ENCODE results near the gene EEF1AKMT3.

Gene EEF1AKMT3

DNA sequence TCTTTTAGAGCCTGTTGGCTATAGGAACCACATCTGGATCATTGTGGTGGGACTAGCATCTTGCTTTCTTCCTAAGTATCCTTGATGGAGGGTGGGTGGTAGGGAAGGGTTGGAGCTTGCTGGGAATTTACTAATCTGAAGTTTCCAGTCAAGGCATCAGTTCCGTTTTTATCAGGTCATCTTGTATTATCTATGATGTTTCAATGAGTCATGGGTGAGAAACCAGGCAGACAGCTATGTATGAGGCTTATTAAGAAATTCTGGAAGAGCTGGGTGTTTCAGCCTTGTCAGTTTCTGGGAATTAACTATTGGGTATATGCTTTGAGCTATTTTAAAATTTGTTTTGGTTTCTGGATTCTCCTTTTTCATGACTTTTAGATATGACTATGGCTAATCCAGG is 21.5 kb downstream of the EEF1AKMT3 start:
- H3K4me3 ChIP-seq (ENCODE audit: low read depth, low read length), result peak overlapping the region; percentile 59
- peaks cover 20% of the 10 kb centered on the region; the same call in 1 of the 2 replicates for H3K36me3 ChIP-seq (ENCODE audit: insufficient read depth, low read length)
- H3K79me2 ChIP-seq (ENCODE audit: control insufficient read depth, insufficient read depth, low read length, unreplicated experiment), result peaks cover 4% of the 10 kb centered on the region
- H3K27ac ChIP-seq (ENCODE audit: low read depth, low read length), result peak overlapping the region; percentile 98
- H2AFZ ChIP-seq (ENCODE audit: low read length, unreplicated experiment), result peak overlapping the region; percentile 40
- H3K27me3 ChIP-seq (ENCODE audit: insufficient read depth, low read length), result no peaks in the 10 kb centered on the region
- peaks cover 18% of the 10 kb centered on the region for H3K4me1 ChIP-seq (ENCODE audit: control insufficient read depth, insufficient read depth, low read length, unreplicated experiment)

GRCh38 chr12:57795354-57795753 is 22.9 kb downstream of the EEF1AKMT3 start:
- Histone ChIP-seq H3K4me1 (ENCODE audit: control insufficient read depth, insufficient read depth, low read length, unreplicated experiment) (peaks cover 18% of the 10 kb centered on the region), H2AFZ (ENCODE audit: low read length, unreplicated experiment) (no peak overlapping the region), H3K4me3 (ENCODE audit: low read depth, low read length) (no peak overlapping the region), H3K27ac (ENCODE audit: low read depth, low read length) (peak overlapping the region; percentile 49), H3K79me2 (ENCODE audit: control insufficient read depth, insufficient read depth, low read length, unreplicated experiment) (peaks cover 4% of the 10 kb centered on the region), H3K27me3 (ENCODE audit: insufficient read depth, low read length) (no peaks in the 10 kb centered on the region), H3K36me3 (ENCODE audit: insufficient read depth, low read length) (peaks cover 25% of the 10 kb centered on the region; the same call in 1 of the 2 replicates)

- Histone ChIP-seq H2AFZ (ENCODE audit: low read length, unreplicated experiment) (no peak overlapping the region), H3K79me2 (ENCODE audit: control insufficient read depth, insufficient read depth, low read length, unreplicated experiment) (peaks cover 4% of the 10 kb centered on the region), H3K4me1 (ENCODE audit: control insufficient read depth, insufficient read depth, low read length, unreplicated experiment) (peaks cover 18% of the 10 kb centered on the region), H3K27me3 (ENCODE audit: insufficient read depth, low read length) (no peaks in the 10 kb centered on the region), H3K4me3 (ENCODE audit: low read depth, low read length) (no peak overlapping the region), H3K36me3 (ENCODE audit: insufficient read depth, low read length) (peaks cover 25% of the 10 kb centered on the region; the same call in 1 of the 2 replicates), H3K27ac (ENCODE audit: low read depth, low read length) (no peak overlapping the region)
Measured at GRCh38 chr12:57796996-57797395, 24.6 kb downstream of the EEF1AKMT3 start.

GRCh38 chr12:57797933-57798332 is 25.5 kb downstream of the EEF1AKMT3 start:
- H3K27ac ChIP-seq (ENCODE audit: low read depth, low read length), result no peak overlapping the region
- peaks cover 18% of the 10 kb centered on the region for H3K4me1 ChIP-seq (ENCODE audit: control insufficient read depth, insufficient read depth, low read length, unreplicated experiment)
- H3K4me3 ChIP-seq (ENCODE audit: low read depth, low read length), result no peak overlapping the region
- H3K79me2 ChIP-seq (ENCODE audit: control insufficient read depth, insufficient read depth, low read length, unreplicated experiment), result peaks cover 4% of the 10 kb centered on the region
- H2AFZ ChIP-seq (ENCODE audit: low read length, unreplicated experiment), result no peak overlapping the region
- H3K27me3 ChIP-seq (ENCODE audit: insufficient read depth, low read length), result no peaks in the 10 kb centered on the region
- H3K36me3 ChIP-seq (ENCODE audit: insufficient read depth, low read length), result peaks cover 19% of the 10 kb centered on the region; the same call in 1 of the 2 replicates

DNA sequence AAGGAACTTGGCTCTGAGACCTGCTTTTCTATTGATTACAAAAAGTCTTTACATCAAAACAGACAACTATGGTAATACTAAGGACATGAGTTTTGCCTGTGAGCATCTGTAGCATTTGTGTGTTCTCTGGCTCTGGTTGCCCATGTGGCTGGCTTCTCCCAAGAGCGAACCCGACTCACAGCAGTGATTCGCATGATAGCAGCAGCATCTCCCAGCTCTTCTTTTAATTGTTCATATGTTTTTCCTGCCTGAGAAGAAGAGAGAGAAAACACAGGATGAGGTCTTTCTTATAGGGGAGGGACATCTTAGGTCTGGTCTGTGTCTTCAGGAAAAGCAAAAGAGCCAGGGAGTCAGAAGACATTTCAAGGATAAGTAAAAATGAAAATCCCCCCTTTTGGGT is 28.6 kb downstream of the EEF1AKMT3 start:
- Histone ChIP-seq H3K27me3 (ENCODE audit: insufficient read depth, low read length) (no peaks in the 10 kb centered on the region), H2AFZ (ENCODE audit: low read length, unreplicated experiment) (no peak overlapping the region)

GRCh38 chr12:57802607-57803006 is 30.2 kb downstream of the EEF1AKMT3 start:
- H3K27ac ChIP-seq (ENCODE audit: low read depth, low read length), result no peak overlapping the region
- peaks cover 3% of the 10 kb centered on the region for H3K4me1 ChIP-seq (ENCODE audit: control insufficient read depth, insufficient read depth, low read length, unreplicated experiment)
- H3K27me3 ChIP-seq (ENCODE audit: insufficient read depth, low read length), result no peaks in the 10 kb centered on the region
- H3K79me2 ChIP-seq (ENCODE audit: control insufficient read depth, insufficient read depth, low read length, unreplicated experiment), result no peaks in the 10 kb centered on the region
- H3K36me3 ChIP-seq (ENCODE audit: insufficient read depth, low read length), result 0 out of 2 replicates have a peak, but pooled peaks cover 6% of the 10 kb centered on the region
- H3K4me3 ChIP-seq (ENCODE audit: low read depth, low read length), result no peak overlapping the region
- no peak overlapping the region for H2AFZ ChIP-seq (ENCODE audit: low read length, unreplicated experiment)

More for the DNA sequence above, 28.6 kb downstream of the EEF1AKMT3 start:
- no peak overlapping the region for H3K4me3 ChIP-seq (ENCODE audit: low read depth, low read length)
- H3K79me2 ChIP-seq (ENCODE audit: control insufficient read depth, insufficient read depth, low read length, unreplicated experiment), result no peaks in the 10 kb centered on the region
- peaks cover 16% of the 10 kb centered on the region; the same call in 1 of the 2 replicates for H3K36me3 ChIP-seq (ENCODE audit: insufficient read depth, low read length)
- no peak overlapping the region for H3K27ac ChIP-seq (ENCODE audit: low read depth, low read length)
- peaks cover 3% of the 10 kb centered on the region for H3K4me1 ChIP-seq (ENCODE audit: control insufficient read depth, insufficient read depth, low read length, unreplicated experiment)

DNA sequence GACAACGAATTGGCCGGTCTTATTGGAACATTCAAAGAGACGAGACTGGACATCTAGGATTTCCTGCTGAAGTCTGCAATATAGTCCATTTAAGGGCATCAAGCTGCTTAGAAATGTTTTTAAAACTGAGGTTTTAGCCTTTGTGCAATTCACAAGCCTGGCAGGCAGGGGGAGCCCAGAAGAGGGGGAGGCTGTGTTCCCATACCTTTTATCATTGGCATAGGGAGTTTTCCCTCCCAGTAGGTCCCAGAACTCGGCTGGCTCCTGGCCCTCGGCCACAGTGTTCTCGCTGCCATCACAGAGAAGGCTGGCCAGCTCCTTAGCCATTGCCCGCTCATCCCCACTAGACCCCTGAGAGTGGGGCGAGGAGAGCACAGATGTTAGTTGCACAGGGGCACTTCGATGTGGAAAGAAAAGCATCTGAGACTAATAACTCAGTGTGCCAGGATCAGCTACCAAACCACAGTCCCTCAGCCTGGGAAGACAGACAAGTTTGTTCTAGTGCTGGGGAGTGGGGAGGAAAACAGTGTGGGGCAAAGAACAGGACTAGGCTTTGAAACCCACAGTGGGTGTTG is 31.0 kb downstream of the EEF1AKMT3 start:
- no peak overlapping the region for H2AFZ ChIP-seq (ENCODE audit: low read length, unreplicated experiment)
- H3K27me3 ChIP-seq (ENCODE audit: insufficient read depth, low read length), result no peaks in the 10 kb centered on the region
- no peak overlapping the region for H3K4me3 ChIP-seq (ENCODE audit: low read depth, low read length)
- peaks cover 3% of the 10 kb centered on the region for H3K4me1 ChIP-seq (ENCODE audit: control insufficient read depth, insufficient read depth, low read length, unreplicated experiment)
- H3K36me3 ChIP-seq (ENCODE audit: insufficient read depth, low read length), result 0 out of 2 replicates have a peak, but pooled peaks cover 5% of the 10 kb centered on the region
- H3K27ac ChIP-seq (ENCODE audit: low read depth, low read length), result no peak overlapping the region
- H3K79me2 ChIP-seq (ENCODE audit: control insufficient read depth, insufficient read depth, low read length, unreplicated experiment), result no peaks in the 10 kb centered on the region

DNA sequence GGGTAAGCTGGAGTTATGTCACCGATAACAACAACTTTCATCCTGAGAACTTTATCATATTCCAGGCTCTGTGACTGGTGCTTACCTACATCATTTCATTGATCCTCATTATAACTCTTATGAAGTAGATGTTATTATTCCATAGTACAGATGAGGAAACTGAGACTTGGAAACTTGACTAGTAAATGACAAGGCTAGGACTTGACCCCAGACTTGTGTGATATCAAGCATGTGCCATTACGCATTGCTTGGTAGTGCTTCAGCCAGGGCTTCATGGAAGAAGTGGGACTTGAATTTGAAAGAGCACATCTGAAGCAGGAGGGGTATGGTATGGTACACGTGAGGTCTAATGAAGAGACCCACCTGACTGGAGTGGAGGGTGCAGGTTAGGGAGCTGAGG is 34.3 kb downstream of the EEF1AKMT3 start:
- no peaks in the 10 kb centered on the region; the same call in 1 of the 2 replicates for H3K36me3 ChIP-seq (ENCODE audit: insufficient read depth, low read length)
- no peaks in the 10 kb centered on the region for H3K27me3 ChIP-seq (ENCODE audit: insufficient read depth, low read length)
- no peak overlapping the region for H2AFZ ChIP-seq (ENCODE audit: low read length, unreplicated experiment)
- no peaks in the 10 kb centered on the region for H3K79me2 ChIP-seq (ENCODE audit: control insufficient read depth, insufficient read depth, low read length, unreplicated experiment)
- H3K4me1 ChIP-seq (ENCODE audit: control insufficient read depth, insufficient read depth, low read length, unreplicated experiment), result peaks cover 3% of the 10 kb centered on the region
- H3K27ac ChIP-seq (ENCODE audit: low read depth, low read length), result no peak overlapping the region
- no peak overlapping the region for H3K4me3 ChIP-seq (ENCODE audit: low read depth, low read length)

DNA sequence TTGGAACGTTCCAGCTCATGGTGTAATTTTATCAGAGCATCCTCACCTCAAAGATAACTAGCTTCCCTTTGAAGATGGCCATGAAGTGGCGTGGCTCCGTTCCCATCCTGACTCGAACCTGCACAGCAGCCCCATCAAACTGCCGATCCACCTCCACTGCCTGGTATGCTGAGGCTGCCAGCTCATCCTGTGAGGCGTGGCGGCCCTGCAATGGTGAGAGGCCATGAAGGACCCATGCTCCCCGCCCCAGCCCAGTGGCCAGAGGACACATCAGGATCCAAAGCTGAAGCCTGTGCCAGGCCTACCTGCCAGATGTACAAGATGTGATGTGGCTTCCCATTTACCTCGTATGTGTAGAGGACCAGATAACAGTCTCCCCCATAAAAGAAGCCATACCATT is 34.9 kb downstream of the EEF1AKMT3 start:
- no peak overlapping the region for H3K4me3 ChIP-seq (ENCODE audit: low read depth, low read length)
- H3K79me2 ChIP-seq (ENCODE audit: control insufficient read depth, insufficient read depth, low read length, unreplicated experiment), result no peaks in the 10 kb centered on the region
- H3K36me3 ChIP-seq (ENCODE audit: insufficient read depth, low read length), result no peaks in the 10 kb centered on the region; the same call in 1 of the 2 replicates
- peaks cover 3% of the 10 kb centered on the region for H3K4me1 ChIP-seq (ENCODE audit: control insufficient read depth, insufficient read depth, low read length, unreplicated experiment)
- H3K27ac ChIP-seq (ENCODE audit: low read depth, low read length), result no peak overlapping the region
- no peak overlapping the region for H2AFZ ChIP-seq (ENCODE audit: low read length, unreplicated experiment)
- H3K27me3 ChIP-seq (ENCODE audit: insufficient read depth, low read length), result no peaks in the 10 kb centered on the region

DNA sequence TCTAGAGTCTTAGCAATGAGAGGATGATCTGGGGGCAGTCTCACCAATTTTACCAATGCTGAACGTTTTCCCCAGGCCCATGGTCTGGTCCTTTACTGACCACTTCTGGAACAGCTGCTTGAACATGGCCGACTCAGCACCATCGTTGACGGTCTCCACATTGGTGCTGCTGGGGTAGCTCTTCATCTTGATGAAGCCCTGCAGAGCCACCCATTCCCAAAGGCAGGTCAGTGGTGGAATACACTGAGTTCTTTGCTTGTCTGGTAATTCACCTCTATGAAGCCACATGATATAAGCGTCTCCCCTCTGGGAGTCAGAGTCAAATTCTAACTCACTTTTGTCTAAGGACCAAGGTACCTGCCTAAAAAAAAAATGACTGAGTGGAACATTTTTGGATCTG is 35.9 kb downstream of the EEF1AKMT3 start:
- Histone ChIP-seq H3K27ac (ENCODE audit: low read depth, low read length) (no peak overlapping the region), H2AFZ (ENCODE audit: low read length, unreplicated experiment) (no peak overlapping the region), H3K36me3 (ENCODE audit: insufficient read depth, low read length) (no peaks in the 10 kb centered on the region; the same call in 1 of the 2 replicates), H3K4me1 (ENCODE audit: control insufficient read depth, insufficient read depth, low read length, unreplicated experiment) (peaks cover 3% of the 10 kb centered on the region), H3K27me3 (ENCODE audit: insufficient read depth, low read length) (no peaks in the 10 kb centered on the region), H3K79me2 (ENCODE audit: control insufficient read depth, insufficient read depth, low read length, unreplicated experiment) (no peaks in the 10 kb centered on the region), H3K4me3 (ENCODE audit: low read depth, low read length) (no peak overlapping the region)

- H2AFZ ChIP-seq (ENCODE audit: low read length, unreplicated experiment), result no peak overlapping the region
- no peak overlapping the region for H3K4me3 ChIP-seq (ENCODE audit: low read depth, low read length)
- H3K4me1 ChIP-seq (ENCODE audit: control insufficient read depth, insufficient read depth, low read length, unreplicated experiment), result peaks cover 2% of the 10 kb centered on the region
- no peaks in the 10 kb centered on the region for H3K27me3 ChIP-seq (ENCODE audit: insufficient read depth, low read length)
- no peaks in the 10 kb centered on the region; the same call in 1 of the 2 replicates for H3K36me3 ChIP-seq (ENCODE audit: insufficient read depth, low read length)
- no peak overlapping the region for H3K27ac ChIP-seq (ENCODE audit: low read depth, low read length)
- H3K79me2 ChIP-seq (ENCODE audit: control insufficient read depth, insufficient read depth, low read length, unreplicated experiment), result no peaks in the 10 kb centered on the region
Measured at GRCh38 chr12:57809425-57809824, 37.0 kb downstream of the EEF1AKMT3 start.

Measured in ACC112 (cell line).